IPS-18c (cell line): ENCODE data around the gene DCUN1D2.
"Not testable (repeated sequence)": the region's sequence is repeated elsewhere in the genome, so short reads cannot be mapped to it uniquely, and the experiment has no call there.

ENCODE experiments used
- H3K4me3 ChIP-seq: 2 replicates; pipeline ENCODE4 v1.7.0; 2013; ENCODE audit warnings: low read depth, mild to moderate bottlenecking, low read length, moderate library complexity; ENCODE audit not compliant: insufficient read depth
- H3K9me3 ChIP-seq: one replicate; pipeline ENCODE4 v1.6.1; 2013; ENCODE audit warnings: mild to moderate bottlenecking, low read length, moderate library complexity; ENCODE audit not compliant: control insufficient read depth, insufficient read depth

Gene DCUN1D2

GRCh38 chr13:113445791-113446487, 44.6 kb downstream of the DCUN1D2 start:
- no peak overlapping the region for H3K4me3 ChIP-seq
- H3K9me3 ChIP-seq: peaks cover 2% of the 10 kb centered on the region

- Histone ChIP-seq H3K9me3 (peaks cover 2% of the 10 kb centered on the region), H3K4me3 (no peak overlapping the region)
These were observed 46.5 kb downstream of the DCUN1D2 start for GRCh38 chr13:113443991-113444390.

GRCh38 chr13:113442985-113443362, 47.5 kb downstream of the DCUN1D2 start:
- peaks cover 2% of the 10 kb centered on the region for H3K9me3 ChIP-seq

GRCh38 chr13:113442354-113442984, 48.0 kb downstream of the DCUN1D2 start:
- H3K4me3 ChIP-seq: no peak overlapping the region
- H3K9me3 ChIP-seq: peaks cover 2% of the 10 kb centered on the region

More at GRCh38 chr13:113442985-113443362, 47.5 kb downstream of the DCUN1D2 start:
- no peak overlapping the region for H3K4me3 ChIP-seq

- no peak overlapping the region for H3K4me3 ChIP-seq
- H3K9me3 ChIP-seq: peaks cover 2% of the 10 kb centered on the region
These were observed 48.9 kb downstream of the DCUN1D2 start for GRCh38 chr13:113441661-113442060.

GRCh38 chr13:113437408-113438010, 53.0 kb downstream of the DCUN1D2 start:
- H3K4me3 ChIP-seq: no peak overlapping the region
- H3K9me3 ChIP-seq: no peaks in the 10 kb centered on the region

- not testable (repeated sequence) for H3K9me3 ChIP-seq, H3K4me3 ChIP-seq
These were observed 53.6 kb downstream of the DCUN1D2 start for GRCh38 chr13:113436866-113437265.

- not testable (repeated sequence) for H3K9me3 ChIP-seq, H3K4me3 ChIP-seq
These were observed 54.6 kb downstream of the DCUN1D2 start for GRCh38 chr13:113435907-113436306.

GRCh38 chr13:113433391-113433916, 57.1 kb downstream of the DCUN1D2 start:
- Histone ChIP-seq H3K9me3 (no peaks in the 10 kb centered on the region), H3K4me3 (no peak overlapping the region)

- no peak overlapping the region for H3K4me3 ChIP-seq
- H3K9me3 ChIP-seq: no peaks in the 10 kb centered on the region
These were observed 57.8 kb downstream of the DCUN1D2 start for GRCh38 chr13:113432506-113433270.

- no peak overlapping the region for H3K4me3 ChIP-seq
- no peaks in the 10 kb centered on the region for H3K9me3 ChIP-seq
These were observed 59.3 kb downstream of the DCUN1D2 start for GRCh38 chr13:113431171-113431570.

- H3K4me3 ChIP-seq: no peak overlapping the region
- H3K9me3 ChIP-seq: no peaks in the 10 kb centered on the region
These were observed 60.0 kb downstream of the DCUN1D2 start for GRCh38 chr13:113430378-113431110.

- Histone ChIP-seq H3K9me3 (no peaks in the 10 kb centered on the region), H3K4me3 (no peak overlapping the region)
These were observed 60.9 kb downstream of the DCUN1D2 start for GRCh38 chr13:113429608-113429985.

- no peaks in the 10 kb centered on the region for H3K9me3 ChIP-seq
- no peak overlapping the region for H3K4me3 ChIP-seq
These were observed 61.5 kb downstream of the DCUN1D2 start for GRCh38 chr13:113428871-113429607.

- H3K4me3 ChIP-seq: no peak overlapping the region
These were observed 62.0 kb downstream of the DCUN1D2 start for GRCh38 chr13:113428469-113428865.

More at GRCh38 chr13:113428469-113428865, 62.0 kb downstream of the DCUN1D2 start:
- H3K9me3 ChIP-seq: no peaks in the 10 kb centered on the region
